ENCODE data around the gene CSNK1G1. TPM values are rescaled to one million over a fixed set of nuclear protein-coding genes. Genes with fewer than 3 reads are reported as not detected.

CSNK1G1 gene
- total and polyA plus RNA-seq, 2 of the 8 experiments (the other 6 are each of a cell fraction or from before 2014, with no cell fraction given), result 6.0 to 12.9 TPM

DNA sequence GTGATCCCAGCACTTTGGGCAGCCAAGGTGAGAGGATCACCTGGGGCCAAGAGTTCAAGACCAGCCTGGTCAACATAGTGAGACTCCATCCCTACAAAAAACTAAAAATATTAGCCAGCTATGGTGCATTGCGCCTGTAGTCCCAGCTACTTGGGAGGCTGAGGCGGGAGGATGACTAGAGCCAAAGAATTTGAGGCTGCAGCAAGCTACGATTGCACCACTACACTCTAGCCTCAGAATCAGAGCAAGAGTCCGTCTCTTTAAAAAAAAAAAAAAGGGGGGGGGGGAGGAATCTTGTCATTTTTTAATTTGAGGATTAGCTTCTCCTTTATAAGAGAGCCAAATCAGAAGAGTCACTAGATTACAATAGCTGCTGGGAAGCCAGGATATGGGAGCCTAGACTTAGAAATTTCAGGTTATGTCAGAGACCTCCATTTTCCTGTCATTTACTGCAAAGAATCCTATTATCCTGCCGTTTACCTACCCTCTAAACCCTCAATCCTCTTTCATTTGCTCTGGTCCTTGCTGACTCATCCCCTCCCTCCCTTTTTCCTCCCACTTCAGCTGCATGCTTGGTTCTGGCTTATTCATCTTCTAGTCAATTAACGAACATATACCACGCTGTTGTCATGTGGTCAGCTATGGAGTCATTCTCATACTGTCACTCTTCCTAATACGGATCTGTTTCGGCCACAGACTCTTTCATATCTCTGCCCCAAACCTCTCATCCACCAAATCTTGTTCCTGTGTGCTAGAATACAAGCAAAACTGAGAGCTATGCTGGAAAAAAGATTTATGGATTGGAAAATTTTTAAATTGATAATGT, 109.4 kb downstream of the CSNK1G1 start:
- Histone ChIP-seq H3K36me3 (ENCODE audit: control insufficient read depth in 2 of 4, insufficient read depth in 4 of 4, low read length in 3 of 4) (no peaks in the 10 kb centered on the region), H2BK120ac (replicated peaks; ENCODE audit: low read depth, low read length) (no peak overlapping the region), H3K79me2 (ENCODE audit: control insufficient read depth in 1 of 2, insufficient read depth in 2 of 2, low read length in 2 of 2) (0 out of 4 replicates have a peak, but pooled peaks cover 0 to 3% of the 10 kb centered on the region in 2 experiments), H3K79me1 (ENCODE audit: low read depth, low read length) (no peaks in the 10 kb centered on the region; the same call in 1 of the 2 replicates), H2BK15ac (ENCODE audit: low read length) (no peak overlapping the region), H3K14ac (ENCODE audit: insufficient read length) (no peak overlapping the region), H3K23ac (ENCODE audit: insufficient read length) (no peak overlapping the region), H3K9me3 (ENCODE audit: insufficient read depth in 2 of 2, low read depth in 1 of 2, low read length in 1 of 2) (no peaks in the 10 kb centered on the region), H2BK12ac (ENCODE audit: low read depth, low read length) (peak overlapping the region; percentile 93), H3K27me3 (replicated peaks in 1 of 4; ENCODE audit: control insufficient read depth in 3 of 4, extremely low read depth in 1 of 4, insufficient read depth in 3 of 4, low read length in 3 of 4) (no peaks in the 10 kb centered on the region), H3K4me1 (replicated peaks in 1 of 4; ENCODE audit: control insufficient read depth in 3 of 4, insufficient read depth in 4 of 4, low read length in 3 of 4) (peaks cover 0 to 12% (median 5%) of the 10 kb centered on the region in 4 experiments; a peak in 5 of 7 replicates), H2AFZ (ENCODE audit: low read length) (no peak overlapping the region), H2BK5ac (ENCODE audit: low read depth, low read length) (0 out of 2 replicates have a peak overlapping the region, but pooled peaks have one; percentile 21), H4K5ac (ENCODE audit: insufficient read length, low read depth, low read length) (no peak overlapping the region), H3K4me2 (ENCODE audit: insufficient read depth in 1 of 2, low read depth in 2 of 2, low read length in 2 of 2) (0 out of 4 replicates have a peak overlapping the region, but pooled peaks of 1 of the 2 experiments have one; percentile 10), H3K4me3 (ENCODE audit: extremely low read depth in 1 of 4, insufficient read depth in 2 of 4, low read depth in 3 of 4, low read length in 4 of 4) (no peak overlapping the region), H3K23me2 (ENCODE audit: low read depth, low read length) (no peaks in the 10 kb centered on the region), H3K56ac (replicated peaks; ENCODE audit: insufficient read length, low read depth, low read length) (no peak overlapping the region), H4K20me1 (replicated peaks in 1 of 2; ENCODE audit: control insufficient read depth in 1 of 2, insufficient read depth in 2 of 2, low read length in 2 of 2) (no peaks in the 10 kb centered on the region), H2AK5ac (ENCODE audit: low read depth, low read length) (peak overlapping the region; percentile 18; the same call in 1 of the 2 replicates), H3K4ac (replicated peaks; ENCODE audit: insufficient read length, low read depth, low read length) (peak overlapping the region; percentile 72), H2BK20ac (ENCODE audit: low read length) (no peak overlapping the region), H3K9ac (replicated peaks in 1 of 4; ENCODE audit: extremely low read depth in 1 of 4, low read depth in 3 of 4, low read length in 3 of 4) (no peak overlapping the region), H3K18ac (ENCODE audit: extremely low read depth, low read length) (peak overlapping the region; percentile 15; the same call in 1 of the 2 replicates), H3K27ac (ENCODE audit: low read depth, low read length) (no peak overlapping the region), H4K8ac (ENCODE audit: extremely low read depth, insufficient read depth, low read length) (no peak overlapping the region), H4K91ac (replicated peaks; ENCODE audit: insufficient read length, low read length) (peak overlapping the region; percentile 47)
- DNase-seq (ENCODE audit: low read depth in 1 of 2, low spot score in 2 of 2), result peak in 1 of 2 experiments; percentile 43
- POLR2A ChIA-PET (ENCODE audit: partially characterized antibody), result interaction anchor here (1.4 kb wide), 1 partner anchor 9 kb away, joined by 3 read pairs; no protein-coding TSS in a partner anchor
- no peak for FAIRE-seq
- WGBS, 2 experiments (ENCODE audit: extremely low coverage in 1 of 2, insufficient coverage in 1 of 2, insufficient read length in 1 of 2, insufficient replicate concordance in 2 of 2, low coverage in 1 of 2, low lambda C conversion rate in 2 of 2, missing lambda C conversion rate in 1 of 2), result 79% methylated on average over 9 of the region's 9 CpGs; no CpG with 5 or more reads in 1 of the 2 experiments
- CTCF ChIA-PET (ENCODE audit: partially characterized antibody), result interaction anchor here (0.6 to 1.5 kb wide), 4 partner anchors 11 to 41 kb away, joined by 3 to 5 read pairs (median 4); no protein-coding TSS in a partner anchor
- TF ChIP-seq BACH1 (IDR thresholded peaks at IDR 0.05; ENCODE audit: low read length) (0 out of 2 replicates have a peak, but pooled peaks have one; percentile 37), CHD1 (IDR thresholded peaks at IDR 0.05; ENCODE audit: low read depth, low read length) (no peak), SP4 (IDR thresholded peaks at IDR 0.05; ENCODE audit: low read length) (no peak), MAFK (IDR thresholded peaks at IDR 0.05; ENCODE audit: low read depth, low read length) (peak; percentile 56; the same call in 1 of the 2 replicates), CHD2 (IDR thresholded peaks at IDR 0.05; ENCODE audit: low read length) (no peak)
